ENCODE data around the gene COL4A5.
"Not testable (repeated sequence)": the region's sequence is repeated elsewhere in the genome, so short reads cannot be mapped to it uniquely, and the experiment has no call there.

COL4A5 gene

GRCh38 chrX:108439426-108439942 is at the start of gene COL4A5:
COL4A5 (plus strand) TSS chrX:108439838; CDS start chrX:108440126, 288 bp downstream.
- DNase-seq: no peak

GRCh38 chrX:108390976-108391717 is 48.5 kb upstream of the COL4A5 start:
- not testable (repeated sequence) for DNase-seq

GRCh38 chrX:108396188-108396891 is 43.3 kb upstream of the COL4A5 start:
- DNase-seq: peak; percentile 5

GRCh38 chrX:108396986-108397385 is 42.7 kb upstream of the COL4A5 start:
- DNase-seq: no peak

- DNase-seq: peak; percentile 51
These were observed 41.8 kb upstream of the COL4A5 start for GRCh38 chrX:108397627-108398391.

- DNase-seq: no peak
These were observed 40.0 kb upstream of the COL4A5 start for GRCh38 chrX:108399418-108400165.

- DNase-seq: no peak
These were observed 26.9 kb upstream of the COL4A5 start for GRCh38 chrX:108412783-108413182.

GRCh38 chrX:108415146-108415545 is 24.5 kb upstream of the COL4A5 start:
- no peak for DNase-seq

- no peak for DNase-seq
These were observed 23.7 kb upstream of the COL4A5 start for GRCh38 chrX:108415891-108416290.

GRCh38 chrX:108417257-108417656 is 22.4 kb upstream of the COL4A5 start:
- DNase-seq: no peak

GRCh38 chrX:108419401-108419800 is 20.2 kb upstream of the COL4A5 start:
- no peak for DNase-seq

- DNase-seq: no peak
These were observed 19.2 kb upstream of the COL4A5 start for GRCh38 chrX:108420481-108420880.

GRCh38 chrX:108426262-108426661 is 13.4 kb upstream of the COL4A5 start:
- no peak for DNase-seq

GRCh38 chrX:108435261-108435660 is 4.4 kb upstream of the COL4A5 start:
- no peak for DNase-seq

- DNase-seq: no peak
These were observed 2.1 kb upstream of the COL4A5 start for GRCh38 chrX:108437349-108438109.

GRCh38 chrX:108438110-108438623 is 1.5 kb upstream of the COL4A5 start, which contains the start of gene COL4A6:
COL4A6 (minus strand) TSS chrX:108438422; CDS start chrX:108438196, 226 bp downstream.
- no peak for DNase-seq

- no peak for DNase-seq
These were observed 491 bp downstream of the COL4A5 start for GRCh38 chrX:108439961-108440696.

- DNase-seq: no peak
These were observed 3.3 kb downstream of the COL4A5 start for GRCh38 chrX:108442901-108443464.

- no peak for DNase-seq
These were observed 7.7 kb downstream of the COL4A5 start for GRCh38 chrX:108447303-108447702.

- no peak for DNase-seq
These were observed 14.2 kb downstream of the COL4A5 start for GRCh38 chrX:108453841-108454240.
